PC-9 (cell line): ENCODE data around the gene PPP2R2B. TPM values are rescaled to one million over a fixed set of nuclear protein-coding genes. Genes with fewer than 3 reads are reported as not detected.

Experiments used
- BruUV-seq: library from RNA; stranded (reverse); fragments of 400-500 nt; replicated peaks from 2 replicates; lab custom pipeline; 2021; lab: Mats Ljungman, UMichigan
- CTCF ChIA-PET: fragments of 300-600 bp; sonication (Branson Sonifier 250); formaldehyde crosslinking; loops from one replicate; lab custom pipeline; 2022; ENCODE audit warnings: antibody characterized with exemption; lab: Charles Lee
- POLR2A ChIA-PET: fragments of 300-600 bp; sonication (Branson Sonifier 250); formaldehyde crosslinking; loops from one replicate; lab custom pipeline; 2022; ENCODE audit warnings: antibody characterized with exemption; ENCODE audit not compliant: unreplicated experiment; lab: Charles Lee
- DNase-seq, 2 experiments: peaks; one replicate each; pipeline versions ENCODE4 v3.0.0 to v3.0.0-alpha.2; 2015 to 2022; ENCODE audit warnings: mixed read lengths in 1 of 2
- H2AFZ ChIP-seq: fragments of 200-600 bp; sonication (generic); 2 replicates; pipeline ENCODE4 v1.8.1; 2017; ENCODE audit warnings: antibody characterized with exemption
- H3F3A ChIP-seq: fragments of 200-600 bp; sonication (generic); 2 replicates; pipeline ENCODE4 v1.8.1; 2017; ENCODE audit warnings: antibody characterized with exemption, mild to moderate bottlenecking, low read depth; ENCODE audit not compliant: insufficient read depth
- H3K27ac ChIP-seq: fragments of 200-600 bp; sonication (generic); 2 replicates; pipeline ENCODE4 v1.6.1; 2016; ENCODE audit warnings: mixed run types
- H3K27me3 ChIP-seq: fragments of 200-600 bp; sonication (generic); 2 replicates; pipeline ENCODE4 v1.6.1; 2016; ENCODE audit warnings: low read depth, mixed run types; ENCODE audit not compliant: insufficient read depth
- H3K36me3 ChIP-seq: fragments of 200-600 bp; sonication (generic); 2 replicates; pipeline ENCODE4 v1.6.1; 2016; ENCODE audit warnings: low read depth, mixed run types
- H3K4me1 ChIP-seq: fragments of 200-600 bp; sonication (generic); replicated peaks from 2 replicates; pipeline ENCODE4 v1.6.1; 2016; ENCODE audit warnings: mixed run types; ENCODE audit not compliant: insufficient read depth
- H3K4me2 ChIP-seq: fragments of 200-600 bp; sonication (generic); 2 replicates; pipeline ENCODE4 v1.6.1; 2017; ENCODE audit warnings: mixed run types
- H3K4me3 ChIP-seq: fragments of 200-600 bp; sonication (generic); 2 replicates; pipeline ENCODE4 v1.6.1; 2016; ENCODE audit warnings: mixed run types
- H3K79me2 ChIP-seq: fragments of 200-600 bp; sonication (generic); 2 replicates; pipeline ENCODE4 v1.6.1; 2017; ENCODE audit warnings: low read depth, mixed run types
- H3K9me2 ChIP-seq: fragments of 200-600 bp; sonication (generic); 2 replicates; pipeline ENCODE4 v1.8.1; 2017; ENCODE audit warnings: mild to moderate bottlenecking; ENCODE audit not compliant: insufficient read depth
- H3K9me3 ChIP-seq: fragments of 200-600 bp; sonication (generic); 2 replicates; pipeline ENCODE4 v1.8.1; 2016; ENCODE audit warnings: low read depth; ENCODE audit not compliant: insufficient read depth
- H4K20me1 ChIP-seq: fragments of 200-600 bp; sonication (generic); 2 replicates; pipeline ENCODE4 v1.8.1; 2017; ENCODE audit not compliant: insufficient read depth
- EZH2 ChIP-seq: fragments of 200-600 bp; sonication (generic); IDR thresholded peaks from 2 replicates; pipeline ENCODE4 v1.8.0; 2017; ENCODE audit warnings: antibody characterized with exemption, low read depth
- intact Hi-C: fragments of 100-400 bp; cut with micrococcal nuclease; formaldehyde crosslinking; loops from one replicate; pipeline ENCODE4 v1.10.0; 2022; ENCODE audit not compliant: unreplicated experiment
- total RNA-seq: library from RNA; stranded (reverse); gene quantifications from 2 replicates; pipeline ENCODE4 v1.2.3, GENCODE V29; 2021
- TF ChIP-seq, protein P1 (sequence below): fragments of 200-600 bp; sonication (generic); conservative IDR thresholded peaks from 2 replicates; pipeline ENCODE4 v1.6.1; 2017; ENCODE audit warnings: mixed run types, antibody characterized with exemption, mild to moderate bottlenecking, moderate library complexity

PPP2R2B gene
- total RNA-seq, 1 experiment from 2014 or later: not detected

DNA sequence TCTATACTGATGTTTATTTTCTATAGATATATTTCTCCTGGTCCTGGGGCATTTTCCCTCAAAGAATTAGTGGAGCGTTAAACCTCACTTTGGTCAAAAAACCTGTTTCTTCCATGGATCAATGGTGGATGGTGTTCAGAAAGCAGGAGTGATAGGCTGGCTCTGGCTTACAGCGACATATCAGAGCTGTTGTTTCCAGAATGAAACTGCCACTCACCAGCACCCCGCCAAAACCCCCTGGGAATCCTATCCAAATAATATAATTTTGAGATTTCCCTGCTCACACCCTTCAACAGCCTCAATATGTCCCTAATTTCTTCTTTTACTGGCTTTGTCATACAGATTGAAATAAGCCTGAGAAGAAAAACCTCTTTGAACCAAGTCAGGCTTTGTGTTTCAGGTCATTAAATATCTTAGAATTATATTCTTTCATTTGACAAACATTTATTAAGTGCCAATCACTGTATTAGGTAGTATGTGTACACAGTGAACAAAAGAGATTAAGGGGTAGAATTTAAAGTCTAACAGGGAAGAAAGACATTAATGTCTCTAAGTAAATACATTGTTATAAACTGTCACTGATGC, 218.1 kb downstream of the PPP2R2B start:
- H4K20me1 ChIP-seq: no peaks in the 10 kb centered on the region
- H3K9me2 ChIP-seq: no peaks in the 10 kb centered on the region
- TF ChIP-seq EZH2: no peak
- TF ChIP-seq, protein P1, sequence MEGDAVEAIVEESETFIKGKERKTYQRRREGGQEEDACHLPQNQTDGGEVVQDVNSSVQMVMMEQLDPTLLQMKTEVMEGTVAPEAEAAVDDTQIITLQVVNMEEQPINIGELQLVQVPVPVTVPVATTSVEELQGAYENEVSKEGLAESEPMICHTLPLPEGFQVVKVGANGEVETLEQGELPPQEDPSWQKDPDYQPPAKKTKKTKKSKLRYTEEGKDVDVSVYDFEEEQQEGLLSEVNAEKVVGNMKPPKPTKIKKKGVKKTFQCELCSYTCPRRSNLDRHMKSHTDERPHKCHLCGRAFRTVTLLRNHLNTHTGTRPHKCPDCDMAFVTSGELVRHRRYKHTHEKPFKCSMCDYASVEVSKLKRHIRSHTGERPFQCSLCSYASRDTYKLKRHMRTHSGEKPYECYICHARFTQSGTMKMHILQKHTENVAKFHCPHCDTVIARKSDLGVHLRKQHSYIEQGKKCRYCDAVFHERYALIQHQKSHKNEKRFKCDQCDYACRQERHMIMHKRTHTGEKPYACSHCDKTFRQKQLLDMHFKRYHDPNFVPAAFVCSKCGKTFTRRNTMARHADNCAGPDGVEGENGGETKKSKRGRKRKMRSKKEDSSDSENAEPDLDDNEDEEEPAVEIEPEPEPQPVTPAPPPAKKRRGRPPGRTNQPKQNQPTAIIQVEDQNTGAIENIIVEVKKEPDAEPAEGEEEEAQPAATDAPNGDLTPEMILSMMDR: no peak
- H3K27ac ChIP-seq: no peak overlapping the region
- no peak for DNase-seq
- ChIA-PET POLR2A (no interaction called here), CTCF (no interaction called here)
- H3K4me2 ChIP-seq: no peak overlapping the region
- peaks cover 26% of the 10 kb centered on the region; the same call in 1 of the 2 replicates for H3K27me3 ChIP-seq
- H3K36me3 ChIP-seq: no peaks in the 10 kb centered on the region
- H3K9me3 ChIP-seq: no peaks in the 10 kb centered on the region
- no peaks in the 10 kb centered on the region for H3K79me2 ChIP-seq
- no TSS peak for BruUV-seq
- H3F3A ChIP-seq: no peaks in the 10 kb centered on the region
- no peak overlapping the region for H3K4me3 ChIP-seq
- H2AFZ ChIP-seq: no peak overlapping the region
- H3K4me1 ChIP-seq: no peaks in the 10 kb centered on the region
- intact Hi-C loops: loop anchor here (5.0 kb wide), 1 partner anchor 307 kb away; no protein-coding TSS in a partner anchor

DNA sequence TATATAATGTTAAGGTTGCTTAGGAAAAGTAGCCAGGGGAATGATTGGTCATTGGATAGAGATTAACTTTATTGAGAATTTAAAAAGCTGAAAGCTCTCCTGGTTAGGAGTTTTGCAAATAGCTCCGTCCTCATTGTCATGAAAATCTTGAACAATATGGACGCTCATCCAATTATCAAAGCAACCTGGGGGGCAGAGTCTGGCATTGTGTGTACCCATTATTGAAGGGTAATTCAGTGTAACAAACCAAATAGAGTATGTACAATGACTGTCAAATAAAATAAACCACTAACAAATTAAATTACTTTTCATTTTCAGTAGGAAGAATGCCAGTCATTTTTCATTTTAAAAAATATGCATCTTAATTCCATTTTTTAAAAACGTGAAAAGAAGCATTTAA, 218.6 kb downstream of the PPP2R2B start:
- Histone ChIP-seq H3K9me3 (no peaks in the 10 kb centered on the region), H3K27me3 (peaks cover 29% of the 10 kb centered on the region; the same call in 1 of the 2 replicates), H3K36me3 (no peaks in the 10 kb centered on the region), H3K9me2 (no peaks in the 10 kb centered on the region), H3K4me1 (no peaks in the 10 kb centered on the region), H3K79me2 (no peaks in the 10 kb centered on the region), H3K27ac (no peak overlapping the region), H3F3A (no peaks in the 10 kb centered on the region), H3K4me3 (no peak overlapping the region), H2AFZ (no peak overlapping the region), H3K4me2 (no peak overlapping the region), H4K20me1 (no peaks in the 10 kb centered on the region)
- no peak for DNase-seq
- CTCF ChIA-PET: no interaction called here
- TF ChIP-seq, protein P1: no peak
- TF ChIP-seq EZH2: no peak
- POLR2A ChIA-PET: no interaction called here
- intact Hi-C loops: loop anchor here (5.0 kb wide), 1 partner anchor 307 kb away; no protein-coding TSS in a partner anchor
- BruUV-seq: no TSS peak

DNA sequence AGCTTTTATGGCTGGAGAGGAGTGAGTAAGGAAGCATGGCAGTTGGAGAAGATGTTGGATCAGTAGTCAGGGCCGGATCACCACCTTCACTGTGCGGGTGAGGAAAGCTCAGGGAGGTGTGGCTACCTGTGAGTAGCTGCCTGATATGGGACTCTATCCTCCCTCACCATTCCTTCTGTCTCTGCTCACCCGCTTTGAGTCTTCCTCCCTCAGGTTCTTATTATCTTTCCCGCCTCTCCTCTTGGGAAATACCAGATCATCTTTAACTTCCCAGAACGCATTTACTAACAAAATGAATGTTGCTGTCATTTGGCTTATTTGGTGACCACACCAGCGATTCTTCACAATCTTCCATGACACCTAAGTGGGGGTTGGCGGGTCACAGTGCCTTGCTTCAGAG, 221.9 kb downstream of the PPP2R2B start:
- TF ChIP-seq, protein P1: no peak
- no peak for TF ChIP-seq EZH2
- no TSS peak for BruUV-seq
- DNase-seq: no peak
- intact Hi-C loops: no loop called here
- Histone ChIP-seq H3K9me2 (no peaks in the 10 kb centered on the region), H3F3A (no peaks in the 10 kb centered on the region), H3K4me3 (no peak overlapping the region), H3K36me3 (no peaks in the 10 kb centered on the region), H2AFZ (no peak overlapping the region), H3K4me1 (no peaks in the 10 kb centered on the region), H4K20me1 (no peaks in the 10 kb centered on the region), H3K9me3 (no peaks in the 10 kb centered on the region), H3K27me3 (peaks cover 52% of the 10 kb centered on the region; the same call in 1 of the 2 replicates), H3K79me2 (no peaks in the 10 kb centered on the region), H3K27ac (no peak overlapping the region), H3K4me2 (no peak overlapping the region)
- CTCF ChIA-PET: no interaction called here
- POLR2A ChIA-PET: no interaction called here
